Panc1 (cell line): ENCODE data around the gene ANTXR1. TPM values are rescaled to one million over a fixed set of nuclear protein-coding genes. Genes with fewer than 3 reads are reported as not detected.

Experiments used
- ATAC-seq: fragments of 200-7000 bp; cut with Tn5 transposase; 2 replicates; pipeline ENCODE4 v1.9.1; 2020; ENCODE audit warnings: mild to moderate bottlenecking, moderate library complexity
- BruUV-seq: library from RNA; stranded (reverse); fragments of 400-500 nt; replicated peaks from 2 replicates; lab custom pipeline; 2021; lab: Mats Ljungman, UMichigan
- CTCF ChIA-PET: fragments of 300-600 bp; sonication (Branson Sonifier 250); formaldehyde crosslinking; loops from one replicate; lab custom pipeline; 2022; ENCODE audit warnings: antibody characterized with exemption; lab: Charles Lee
- POLR2A ChIA-PET: fragments of 300-600 bp; sonication (Branson Sonifier 250); formaldehyde crosslinking; loops from one replicate; lab custom pipeline; 2022; ENCODE audit warnings: antibody characterized with exemption; lab: Charles Lee
- DNase-seq: peaks from one replicate; pipeline ENCODE4 v3.0.0-alpha.2; 2010; ENCODE audit warnings: low read depth, low spot score
- H3K27ac ChIP-seq: 2 replicates; pipeline ENCODE4 v1.5.1; 2011; ENCODE audit warnings: mild to moderate bottlenecking, low read length, inconsistent platforms
- H3K27me3 ChIP-seq: fragments of 200-500 bp; sonication (Bioruptor generic); 2 replicates; pipeline ENCODE4 v1.6.0; 2014; ENCODE audit warnings: low read length, inconsistent platforms; ENCODE audit not compliant: control insufficient read depth, insufficient read depth
- H3K36me3 ChIP-seq: fragments of 200-500 bp; sonication (Bioruptor generic); 2 replicates; pipeline ENCODE4 v1.5.1; 2014; ENCODE audit warnings: inconsistent platforms, mild to moderate bottlenecking, low read length, moderate library complexity; ENCODE audit not compliant: control insufficient read depth, insufficient read depth
- H3K4me1 ChIP-seq: 2 replicates; pipeline ENCODE4 v1.5.1; 2011; ENCODE audit warnings: inconsistent platforms, mild to moderate bottlenecking, low read length, moderate library complexity; ENCODE audit not compliant: control insufficient read depth, insufficient read depth
- H3K4me3 ChIP-seq, 2 experiments: 2 replicates each; pipeline ENCODE4 v1.5.1; 2011 to 2012; ENCODE audit warnings: low read depth in 2 of 2, low read length in 2 of 2, mild to moderate bottlenecking in 2 of 2, inconsistent platforms in 1 of 2, moderate library complexity in 1 of 2
- H3K9me3 ChIP-seq: fragments of 200-500 bp; sonication (Bioruptor generic); 2 replicates; pipeline ENCODE4 v1.5.1; 2014; ENCODE audit warnings: low read depth, mild to moderate bottlenecking, inconsistent platforms, low read length, moderate library complexity; ENCODE audit not compliant: control insufficient read depth, insufficient read depth
- POLR2AphosphoS5 ChIP-seq: IDR thresholded peaks from 2 replicates; pipeline ENCODE4 v1.6.1; 2012; ENCODE audit warnings: mild to moderate bottlenecking, low read depth, low read length, moderate library complexity
- SIN3A ChIP-seq: IDR thresholded peaks from 2 replicates; pipeline ENCODE4 v1.6.1; 2012; ENCODE audit warnings: low read depth, mild to moderate bottlenecking, low read length, moderate library complexity, borderline replicate concordance; ENCODE audit not compliant: insufficient read depth
- TCF7L2 ChIP-seq: IDR thresholded peaks from 2 replicates; pipeline ENCODE4 v1.6.1; 2011; ENCODE audit warnings: mild to moderate bottlenecking, low read depth, low read length, inconsistent platforms
- in situ Hi-C: cut with HindIII; loops from 2 replicates; pipeline ENCODE4 v1.10.0; 2016; ENCODE audit warnings: low sequenced_read_pairs, low pct_unique_long_range_greater_than_20kb
- intact Hi-C: fragments of 100-400 bp; cut with micrococcal nuclease; formaldehyde crosslinking; loops from one replicate; pipeline ENCODE4 v1.10.0; 2022; ENCODE audit not compliant: unreplicated experiment
- total RNA-seq: library from RNA; stranded (reverse); gene quantifications from one replicate; pipeline ENCODE4 v1.2.1, GENCODE V29; 2021; ENCODE audit not compliant: unreplicated experiment
- TF ChIP-seq, protein P1 (sequence below), 2 experiments: IDR thresholded peaks; 2 replicates each; pipeline ENCODE4 v1.6.1; 2011 to 2012; ENCODE audit warnings: low read depth in 2 of 2, control low read depth in 1 of 2, low read length in 1 of 2, mild to moderate bottlenecking in 1 of 2, moderate library complexity in 1 of 2; ENCODE audit not compliant: insufficient read depth in 1 of 2
- TF ChIP-seq, protein P2 (sequence below): fragments of 450-650 bp; IDR thresholded peaks from 2 replicates; pipeline ENCODE4 v1.5.1; 2017; ENCODE audit warnings: mild to moderate bottlenecking

Gene ANTXR1
- total RNA-seq, 1 experiment from 2014 or later = 132 TPM

DNA sequence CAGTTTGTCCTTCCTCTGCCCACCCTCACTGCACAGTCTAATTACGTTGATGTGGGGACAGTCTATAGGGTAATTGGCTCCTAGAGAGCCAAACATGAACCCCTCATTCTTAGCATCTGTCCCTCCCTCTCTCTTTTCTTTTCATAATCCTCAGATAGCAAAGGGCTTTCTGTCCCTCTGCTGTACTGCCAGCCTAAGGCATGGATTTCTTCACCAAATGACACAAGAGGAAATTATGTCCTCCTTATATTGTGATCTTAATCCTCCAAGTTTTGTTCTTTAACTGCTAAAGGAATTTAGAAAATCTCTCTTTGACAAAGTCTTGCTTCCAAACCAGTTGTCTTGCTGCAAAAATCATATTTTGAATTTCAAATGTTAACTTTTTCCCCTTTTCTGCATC lies 18.5 kb downstream of the ANTXR1 start:
- in situ Hi-C loops (no loop called here), intact Hi-C loops (no loop called here)
- CTCF ChIA-PET = interaction anchor here (0.6 kb wide), 1 partner anchor 1303 kb away, joined by 3 read pairs; no protein-coding TSS in a partner anchor

DNA sequence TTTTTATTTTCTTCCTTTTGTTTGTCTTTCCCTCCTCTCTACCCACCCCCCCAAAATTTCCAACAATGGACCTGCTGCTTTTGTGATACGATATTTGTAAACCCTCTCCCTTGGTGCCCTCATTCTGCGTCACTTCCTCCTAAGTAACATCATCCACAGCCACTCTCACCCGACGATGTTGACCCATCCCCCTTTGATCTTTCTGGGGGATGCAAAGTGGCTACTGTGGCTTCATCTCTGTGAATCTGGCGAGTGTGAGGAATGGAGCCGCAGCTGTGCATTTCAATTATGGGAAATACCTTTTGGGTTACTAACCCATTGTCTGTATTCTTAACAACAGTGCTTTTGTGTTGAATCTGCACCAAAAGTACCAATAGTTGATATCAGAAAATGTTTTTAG lies 19.4 kb downstream of the ANTXR1 start:
- Histone ChIP-seq H3K27ac (peak overlapping the region; percentile 68), H3K4me3 (no peak overlapping the region), H3K27me3 (no peaks in the 10 kb centered on the region), H3K4me1 (peaks cover 36% of the 10 kb centered on the region), H3K36me3 (no peaks in the 10 kb centered on the region), H3K9me3 (no peaks in the 10 kb centered on the region)
- ATAC-seq (no peak), DNase-seq (no peak)
- intact Hi-C loops = no loop called here
- no TSS peak for BruUV-seq
- TF ChIP-seq, protein P1, sequence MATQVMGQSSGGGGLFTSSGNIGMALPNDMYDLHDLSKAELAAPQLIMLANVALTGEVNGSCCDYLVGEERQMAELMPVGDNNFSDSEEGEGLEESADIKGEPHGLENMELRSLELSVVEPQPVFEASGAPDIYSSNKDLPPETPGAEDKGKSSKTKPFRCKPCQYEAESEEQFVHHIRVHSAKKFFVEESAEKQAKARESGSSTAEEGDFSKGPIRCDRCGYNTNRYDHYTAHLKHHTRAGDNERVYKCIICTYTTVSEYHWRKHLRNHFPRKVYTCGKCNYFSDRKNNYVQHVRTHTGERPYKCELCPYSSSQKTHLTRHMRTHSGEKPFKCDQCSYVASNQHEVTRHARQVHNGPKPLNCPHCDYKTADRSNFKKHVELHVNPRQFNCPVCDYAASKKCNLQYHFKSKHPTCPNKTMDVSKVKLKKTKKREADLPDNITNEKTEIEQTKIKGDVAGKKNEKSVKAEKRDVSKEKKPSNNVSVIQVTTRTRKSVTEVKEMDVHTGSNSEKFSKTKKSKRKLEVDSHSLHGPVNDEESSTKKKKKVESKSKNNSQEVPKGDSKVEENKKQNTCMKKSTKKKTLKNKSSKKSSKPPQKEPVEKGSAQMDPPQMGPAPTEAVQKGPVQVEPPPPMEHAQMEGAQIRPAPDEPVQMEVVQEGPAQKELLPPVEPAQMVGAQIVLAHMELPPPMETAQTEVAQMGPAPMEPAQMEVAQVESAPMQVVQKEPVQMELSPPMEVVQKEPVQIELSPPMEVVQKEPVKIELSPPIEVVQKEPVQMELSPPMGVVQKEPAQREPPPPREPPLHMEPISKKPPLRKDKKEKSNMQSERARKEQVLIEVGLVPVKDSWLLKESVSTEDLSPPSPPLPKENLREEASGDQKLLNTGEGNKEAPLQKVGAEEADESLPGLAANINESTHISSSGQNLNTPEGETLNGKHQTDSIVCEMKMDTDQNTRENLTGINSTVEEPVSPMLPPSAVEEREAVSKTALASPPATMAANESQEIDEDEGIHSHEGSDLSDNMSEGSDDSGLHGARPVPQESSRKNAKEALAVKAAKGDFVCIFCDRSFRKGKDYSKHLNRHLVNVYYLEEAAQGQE (IDR thresholded peaks at IDR 0.05; ENCODE audit: insufficient read depth in 1 of 2, low read depth in 2 of 2, low read length in 1 of 2) = no peak
- peak; percentile 42; the same call in 1 of the 2 replicates for TF ChIP-seq TCF7L2
- ChIA-PET CTCF (no interaction called here), POLR2A (no interaction called here)
- in situ Hi-C loops = no loop called here

More for the DNA sequence above, 18.5 kb downstream of the ANTXR1 start:
- POLR2A ChIA-PET = no interaction called here
- peak overlapping the region; percentile 40 for H3K27ac ChIP-seq
- H3K9me3 ChIP-seq = no peaks in the 10 kb centered on the region
- TF ChIP-seq SIN3A = no peak
- TF ChIP-seq TCF7L2 = no peak
- no peak for TF ChIP-seq POLR2AphosphoS5
- TF ChIP-seq, protein P1 (IDR thresholded peaks at IDR 0.05; ENCODE audit: insufficient read depth in 1 of 2, low read depth in 2 of 2, low read length in 1 of 2) = no peak
- TF ChIP-seq, protein P2, sequence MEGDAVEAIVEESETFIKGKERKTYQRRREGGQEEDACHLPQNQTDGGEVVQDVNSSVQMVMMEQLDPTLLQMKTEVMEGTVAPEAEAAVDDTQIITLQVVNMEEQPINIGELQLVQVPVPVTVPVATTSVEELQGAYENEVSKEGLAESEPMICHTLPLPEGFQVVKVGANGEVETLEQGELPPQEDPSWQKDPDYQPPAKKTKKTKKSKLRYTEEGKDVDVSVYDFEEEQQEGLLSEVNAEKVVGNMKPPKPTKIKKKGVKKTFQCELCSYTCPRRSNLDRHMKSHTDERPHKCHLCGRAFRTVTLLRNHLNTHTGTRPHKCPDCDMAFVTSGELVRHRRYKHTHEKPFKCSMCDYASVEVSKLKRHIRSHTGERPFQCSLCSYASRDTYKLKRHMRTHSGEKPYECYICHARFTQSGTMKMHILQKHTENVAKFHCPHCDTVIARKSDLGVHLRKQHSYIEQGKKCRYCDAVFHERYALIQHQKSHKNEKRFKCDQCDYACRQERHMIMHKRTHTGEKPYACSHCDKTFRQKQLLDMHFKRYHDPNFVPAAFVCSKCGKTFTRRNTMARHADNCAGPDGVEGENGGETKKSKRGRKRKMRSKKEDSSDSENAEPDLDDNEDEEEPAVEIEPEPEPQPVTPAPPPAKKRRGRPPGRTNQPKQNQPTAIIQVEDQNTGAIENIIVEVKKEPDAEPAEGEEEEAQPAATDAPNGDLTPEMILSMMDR = no peak
- peaks cover 36% of the 10 kb centered on the region for H3K4me1 ChIP-seq
- H3K27me3 ChIP-seq = no peaks in the 10 kb centered on the region
- no peak overlapping the region for H3K4me3 ChIP-seq
- BruUV-seq = no TSS peak
- no peak for DNase-seq
- ATAC-seq = no peak
- no peaks in the 10 kb centered on the region for H3K36me3 ChIP-seq
